ENCODE data around the gene FAM193B. TPM values are rescaled to one million over a fixed set of nuclear protein-coding genes. Genes with fewer than 3 reads are reported as not detected.
A peak's percentile ranks its signal among the peaks of the same experiment; 100 is the strongest.

FAM193B gene
- 28.1 TPM for total RNA-seq

DNA sequence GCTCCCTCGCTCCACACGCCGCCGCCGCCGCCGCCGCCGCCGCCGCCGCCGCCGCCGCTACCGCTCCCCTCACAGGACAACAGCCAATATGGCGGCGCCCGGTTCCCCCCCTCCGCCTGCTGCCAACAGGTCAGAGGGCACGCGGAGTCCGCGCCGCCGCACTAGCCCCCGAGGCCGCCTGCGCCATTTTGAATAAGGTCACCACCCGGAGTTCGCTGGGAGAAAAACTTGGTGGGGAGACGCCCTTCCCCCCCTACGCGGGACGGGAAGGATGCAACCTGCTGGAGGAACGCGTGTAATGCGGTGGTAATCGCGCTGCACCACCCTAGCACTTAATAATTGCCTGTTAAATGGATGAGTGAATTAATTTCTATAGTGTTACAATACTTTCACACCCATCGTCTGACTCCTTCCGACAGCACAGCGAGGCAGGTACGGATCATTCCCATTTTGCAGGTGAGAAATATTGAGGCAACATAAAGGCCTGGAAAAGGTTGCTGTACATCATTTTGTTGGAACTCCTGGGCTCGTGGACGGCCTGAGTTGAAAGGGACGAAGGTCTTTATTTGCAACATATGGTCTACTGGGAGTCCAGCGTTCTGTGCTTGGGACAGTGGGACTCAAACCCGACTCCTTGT is at the start of gene FAM193B:
FAM193B (minus strand) TSS at position 90 of the 638 bp plus-strand sequence. CDS start 105 bp downstream, outside the sequence.
- peak; percentile 96 for DNase-seq

DNA sequence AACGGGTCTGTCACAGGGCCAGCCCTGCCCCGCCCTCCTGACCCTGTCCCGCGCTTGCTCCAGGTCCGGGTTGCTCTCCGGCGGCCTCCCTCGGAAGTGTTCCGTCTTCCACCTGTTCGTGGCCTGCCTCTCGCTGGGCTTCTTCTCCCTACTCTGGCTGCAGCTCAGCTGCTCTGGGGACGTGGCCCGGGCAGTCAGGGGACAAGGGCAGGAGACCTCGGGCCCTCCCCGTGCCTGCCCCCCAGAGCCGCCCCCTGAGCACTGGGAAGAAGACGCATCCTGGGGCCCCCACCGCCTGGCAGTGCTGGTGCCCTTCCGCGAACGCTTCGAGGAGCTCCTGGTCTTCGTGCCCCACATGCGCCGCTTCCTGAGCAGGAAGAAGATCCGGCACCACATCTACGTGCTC is 49.8 kb upstream of the FAM193B start:
- DNase-seq: no peak

DNA sequence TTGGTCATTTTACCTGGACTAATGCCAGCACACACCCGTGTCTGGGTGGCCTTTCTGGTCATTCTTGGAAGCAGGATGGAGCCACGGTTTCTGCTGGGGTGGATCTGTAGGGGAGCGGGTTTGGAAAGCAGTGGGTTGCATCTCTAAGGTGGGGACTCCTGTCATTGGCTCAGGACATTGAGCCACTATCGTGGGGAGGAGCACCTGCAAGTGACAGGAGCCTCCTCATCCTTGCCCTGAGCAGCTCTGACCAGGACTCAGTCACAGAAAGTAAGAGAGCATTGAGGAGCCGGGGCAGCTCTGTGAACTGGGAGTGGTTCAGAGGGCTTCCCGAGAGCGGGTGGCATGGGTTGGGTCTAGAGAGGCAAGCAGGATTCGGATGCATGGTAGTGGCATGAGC is 49.3 kb upstream of the FAM193B start:
- DNase-seq: no peak

DNA sequence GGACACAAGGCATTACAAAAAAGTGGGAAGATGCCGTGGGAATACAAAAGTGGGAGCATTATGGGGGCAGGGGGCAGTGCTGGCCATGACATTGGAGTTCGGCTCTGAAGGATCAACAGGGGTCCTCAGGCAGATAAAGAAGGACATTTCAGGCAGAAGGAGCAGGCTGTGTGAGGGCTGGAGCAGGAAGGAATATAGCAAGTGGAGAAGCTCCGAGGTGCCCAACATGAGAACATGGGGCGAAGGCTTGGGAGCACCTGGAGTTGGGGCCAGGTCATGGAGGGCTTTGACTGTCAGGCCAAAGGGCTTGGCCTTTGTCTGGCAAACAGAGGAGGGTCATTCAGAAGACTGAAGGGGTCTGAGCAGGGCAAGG is 48.1 kb upstream of the FAM193B start:
- no peak for DNase-seq

DNA sequence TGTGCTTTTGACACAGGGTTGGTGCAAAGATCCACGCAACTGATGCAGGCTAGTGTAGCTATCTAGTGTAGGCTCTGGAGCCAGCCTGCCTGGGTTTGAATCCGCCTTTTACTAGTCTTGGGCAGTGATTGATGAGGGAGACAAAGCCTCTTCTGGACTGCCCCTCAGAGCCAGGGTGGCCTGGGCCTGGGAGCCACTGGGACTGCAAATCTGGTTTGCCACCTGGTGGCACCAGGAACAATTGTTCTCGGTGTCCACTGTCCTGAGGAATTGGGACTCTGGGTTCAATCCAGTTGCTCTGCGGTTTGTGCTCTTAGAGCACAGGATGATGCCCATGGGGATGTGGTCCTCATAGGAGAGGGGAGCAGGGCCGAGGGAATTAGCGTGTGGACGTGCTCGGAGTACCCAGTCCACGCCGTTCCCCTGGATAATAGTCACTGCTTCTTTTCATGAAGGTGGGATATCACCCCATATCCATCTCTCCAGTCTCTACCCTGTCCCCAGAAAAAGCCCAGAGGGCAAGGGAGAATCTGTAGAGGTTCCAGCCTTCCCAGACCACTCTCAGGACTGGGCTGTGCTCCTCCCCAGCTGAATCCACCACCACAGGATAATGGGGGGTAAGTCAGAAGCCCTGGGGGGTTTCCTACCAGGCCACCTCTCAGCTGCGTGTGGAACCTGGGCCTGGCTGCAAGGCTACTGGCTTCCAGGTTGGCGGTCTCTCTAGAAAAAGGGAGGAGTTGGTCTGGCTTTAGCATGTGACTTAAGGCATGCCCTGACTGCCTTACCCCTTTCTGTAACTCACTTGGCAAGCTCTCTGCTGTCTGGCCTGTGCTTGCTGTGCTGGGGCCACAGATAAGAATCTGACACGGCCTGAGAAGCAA is 47.5 kb upstream of the FAM193B start:
- no peak for DNase-seq

DNA sequence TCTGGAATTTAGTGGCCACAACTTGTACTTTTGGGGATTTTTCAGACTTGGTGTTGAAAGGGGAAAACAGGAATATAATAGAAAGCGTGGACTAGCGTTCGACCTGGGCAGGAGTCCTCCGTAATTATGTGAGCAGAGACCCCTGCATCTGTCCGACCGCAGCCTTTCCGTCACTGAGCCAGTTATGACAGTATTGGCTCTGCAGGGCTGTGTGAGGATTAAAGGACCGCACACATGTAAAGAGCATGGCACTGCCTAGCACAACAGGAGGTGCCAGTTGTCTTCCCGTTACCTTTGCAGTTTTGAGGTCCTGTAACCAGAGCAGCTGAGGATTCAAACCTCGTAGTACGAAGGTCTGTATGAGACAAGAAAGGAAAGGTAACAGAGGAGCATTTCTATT is 46.8 kb upstream of the FAM193B start:
- no peak for DNase-seq

DNA sequence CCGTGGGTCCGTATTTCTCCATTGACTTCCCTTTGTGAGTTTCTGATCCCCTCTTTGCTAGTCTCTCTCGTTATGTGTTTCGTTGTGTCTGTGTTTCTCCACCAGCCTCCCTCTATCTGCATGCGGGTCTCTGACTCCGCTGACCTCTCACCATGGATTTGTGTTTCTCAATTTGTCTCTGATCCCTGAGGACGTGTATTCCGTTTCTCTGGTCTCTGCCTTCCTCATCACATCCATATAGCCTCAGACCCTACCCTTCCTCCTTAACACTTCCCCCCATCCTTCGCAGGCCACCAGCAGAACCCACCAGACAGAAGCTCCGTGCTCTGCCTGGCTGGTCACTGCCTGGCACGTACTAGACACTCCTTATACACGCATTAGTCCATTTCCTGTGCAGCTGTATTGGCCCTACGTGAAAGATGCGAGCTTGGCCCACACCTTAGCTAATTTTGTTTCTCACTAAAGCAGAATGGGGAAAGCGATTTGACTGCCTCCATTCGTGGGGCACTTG is 46.2 kb upstream of the FAM193B start:
- DNase-seq: peak; percentile 22

DNA sequence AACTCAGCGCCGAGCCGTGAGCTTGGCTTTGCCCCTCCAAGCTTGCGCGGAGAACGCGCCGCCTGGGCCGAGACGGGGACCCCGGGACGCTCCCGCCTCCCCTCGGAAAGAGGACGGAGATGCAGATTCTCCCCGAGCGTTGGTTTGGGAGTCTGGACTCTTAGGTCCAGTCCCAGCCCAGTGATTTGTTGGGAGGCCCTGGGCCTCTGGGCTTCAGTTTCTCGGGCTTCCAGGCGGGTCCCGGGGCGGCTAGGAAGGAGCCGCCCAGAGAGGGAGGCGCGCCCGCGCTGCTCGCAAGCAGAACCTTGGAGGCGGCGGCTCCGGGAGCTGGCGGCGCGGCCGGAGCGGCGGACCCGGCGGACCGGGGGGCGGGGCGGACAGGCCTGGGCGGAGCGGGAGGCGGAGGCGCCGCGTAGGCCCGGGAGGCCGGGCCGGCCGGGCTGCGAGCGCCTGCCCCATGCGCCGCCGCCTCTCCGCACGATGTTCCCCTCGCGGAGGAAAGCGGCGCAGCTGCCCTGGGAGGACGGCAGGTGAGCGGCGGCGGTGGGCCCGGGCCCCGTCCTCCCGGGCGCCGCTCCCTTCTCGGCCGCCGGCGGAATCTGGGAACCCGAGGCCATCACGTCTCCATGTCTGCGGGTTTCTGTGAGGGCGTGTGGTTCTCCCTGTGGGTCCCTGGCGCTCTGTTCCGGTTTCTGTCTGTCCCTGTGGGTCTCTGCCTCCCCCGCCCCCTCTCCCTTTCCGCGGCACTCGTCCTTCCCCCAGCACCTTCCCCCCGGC is 45.6 kb upstream of the FAM193B start, which contains the start of gene B4GALT7:
B4GALT7 (plus strand) TSS at position 402 of the 777 bp plus-strand sequence; CDS start at position 481, 79 bp downstream.
- peak; percentile 92 for DNase-seq

DNA sequence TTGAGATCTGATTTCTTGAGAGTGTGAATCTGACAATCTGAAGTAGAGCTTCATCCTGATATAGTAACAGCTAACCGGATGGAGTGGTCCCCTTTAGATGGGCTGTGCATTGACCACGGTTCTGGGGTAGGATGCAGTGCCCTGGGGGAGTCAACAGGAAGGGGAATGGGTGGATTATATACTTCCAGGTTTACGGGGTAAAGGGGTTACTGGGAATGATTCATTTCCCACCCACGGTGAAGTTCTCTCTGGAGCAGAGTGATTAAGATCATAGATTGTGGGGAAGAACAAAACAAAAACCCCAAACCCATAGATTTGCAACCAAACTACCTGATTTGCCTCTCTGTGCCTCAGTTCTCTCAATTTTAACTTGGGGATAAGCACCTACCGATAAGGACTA is 44.1 kb upstream of the FAM193B start:
- no peak for DNase-seq

DNA sequence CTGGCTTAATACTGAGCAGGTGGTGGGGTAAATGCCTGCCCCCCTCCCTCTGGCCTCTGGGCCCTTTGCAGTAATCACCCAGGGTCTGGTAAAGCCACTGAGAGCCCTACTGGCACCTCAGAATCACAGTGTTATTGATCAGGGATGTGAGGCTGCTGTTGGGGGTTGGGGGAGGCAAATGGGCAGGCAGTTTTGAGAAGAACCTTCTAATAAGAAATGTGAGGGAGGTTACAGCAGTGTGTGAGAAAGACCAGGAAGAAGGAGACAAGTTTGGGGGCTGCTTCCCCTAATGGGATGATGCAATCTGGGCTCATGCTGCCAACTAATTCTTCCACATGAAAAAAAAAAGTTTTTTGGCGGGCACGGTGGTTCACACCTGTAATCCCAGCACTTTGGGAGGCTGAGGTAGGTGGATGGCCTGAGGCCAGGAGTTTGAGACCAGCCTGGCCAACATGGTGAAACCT is 42.4 kb upstream of the FAM193B start:
- no peak for DNase-seq

DNA sequence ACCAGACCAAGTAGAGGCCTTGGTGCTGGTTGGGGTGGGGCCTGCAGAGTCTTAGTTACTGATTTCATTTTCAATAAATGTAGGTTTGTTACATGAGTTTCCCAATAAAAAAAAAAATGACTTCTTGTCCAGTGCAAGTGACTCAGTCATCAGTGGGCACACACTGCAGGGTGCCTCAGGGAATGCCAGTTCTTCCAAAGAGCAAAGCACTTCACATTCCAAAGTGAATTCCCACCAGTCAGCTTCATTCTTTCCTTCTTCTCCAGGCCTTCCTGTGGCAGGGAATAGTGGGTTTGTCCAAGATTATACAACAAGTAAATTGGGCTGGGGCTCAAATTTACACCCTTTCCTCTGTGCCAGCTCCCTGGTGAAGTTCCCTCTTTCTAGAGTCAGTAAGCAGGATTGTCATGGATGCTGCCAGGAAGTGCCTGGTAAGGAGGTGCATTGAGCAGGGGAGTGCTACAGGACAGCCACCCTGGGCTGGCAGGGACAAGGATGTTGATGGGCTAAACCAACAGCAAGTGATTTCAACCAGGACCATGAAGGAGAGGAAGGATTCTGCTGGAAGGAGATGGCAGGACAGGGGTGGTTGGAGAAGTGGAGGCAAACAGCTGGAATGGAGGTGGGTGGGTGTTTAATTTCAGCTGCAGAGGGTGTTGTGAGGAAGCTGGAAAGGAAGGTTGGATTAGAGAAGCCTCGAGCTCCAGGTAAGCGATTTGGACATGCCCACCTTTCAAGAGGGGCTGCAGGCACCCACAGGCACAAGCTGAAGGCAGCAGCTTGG is 41.8 kb upstream of the FAM193B start:
- no peak for DNase-seq

DNA sequence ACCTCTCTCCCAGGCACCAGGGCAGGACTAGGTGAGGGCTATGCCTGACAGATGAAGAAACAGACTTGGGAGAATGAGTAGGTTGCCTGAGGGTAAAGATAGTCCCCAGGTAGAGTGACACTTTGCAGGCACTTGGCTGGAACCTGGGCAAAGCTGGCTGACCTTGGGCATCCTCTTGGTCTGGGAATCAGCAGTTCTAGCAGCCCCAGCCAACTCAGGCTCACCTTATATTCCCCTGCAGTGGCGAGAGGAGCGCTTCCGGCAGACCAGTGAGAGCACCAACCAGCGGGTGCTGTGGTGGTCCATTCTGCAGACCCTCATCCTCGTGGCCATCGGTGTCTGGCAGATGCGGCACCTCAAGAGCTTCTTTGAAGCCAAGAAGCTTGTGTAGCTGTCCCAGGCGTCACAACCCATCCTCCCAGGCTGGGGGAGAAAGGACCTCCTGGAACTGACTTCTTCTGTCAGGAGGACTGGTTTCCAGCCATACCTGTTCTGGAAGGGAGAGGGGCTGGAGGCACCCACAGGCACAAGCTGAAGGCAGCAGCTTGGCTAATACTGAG is 40.7 kb upstream of the FAM193B start:
- DNase-seq: no peak

DNA sequence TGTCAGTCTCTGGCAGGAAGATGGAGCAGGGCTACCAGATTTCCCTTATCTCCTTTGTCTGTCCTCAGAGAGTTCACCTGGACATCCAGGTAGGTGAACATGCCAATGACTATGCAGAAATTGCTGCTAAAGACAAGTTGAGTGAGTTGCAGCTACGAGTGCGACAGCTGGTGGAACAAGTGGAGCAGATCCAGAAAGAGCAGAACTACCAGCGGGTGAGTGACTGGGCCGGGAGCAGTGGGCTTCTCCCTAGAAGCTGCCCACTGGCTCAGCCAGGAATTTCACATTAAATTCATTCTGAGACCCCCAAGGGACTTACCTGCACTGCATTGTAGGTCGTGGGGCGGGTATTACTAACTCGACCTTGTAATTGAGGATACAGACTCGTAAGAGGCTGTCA is 39.7 kb upstream of the FAM193B start:
- no peak for DNase-seq

DNA sequence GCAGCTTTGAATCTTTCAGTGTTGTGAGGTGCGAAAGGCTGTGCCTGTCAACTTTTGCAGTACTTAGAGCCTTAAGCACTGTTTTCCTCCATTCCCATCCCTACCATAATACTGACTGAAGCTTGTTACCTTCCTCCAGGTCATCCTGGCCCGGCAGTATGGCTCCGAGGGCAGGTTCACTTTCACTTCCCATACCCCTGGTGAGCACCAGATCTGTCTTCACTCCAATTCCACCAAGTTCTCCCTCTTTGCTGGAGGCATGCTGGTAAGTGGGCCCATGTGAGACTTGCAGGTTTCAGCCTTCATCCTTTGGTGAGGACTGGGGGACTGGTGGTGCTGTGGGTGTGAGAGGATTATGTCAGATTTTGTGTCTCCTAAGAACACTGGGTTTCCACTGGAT is 39.1 kb upstream of the FAM193B start:
- no peak for DNase-seq

DNA sequence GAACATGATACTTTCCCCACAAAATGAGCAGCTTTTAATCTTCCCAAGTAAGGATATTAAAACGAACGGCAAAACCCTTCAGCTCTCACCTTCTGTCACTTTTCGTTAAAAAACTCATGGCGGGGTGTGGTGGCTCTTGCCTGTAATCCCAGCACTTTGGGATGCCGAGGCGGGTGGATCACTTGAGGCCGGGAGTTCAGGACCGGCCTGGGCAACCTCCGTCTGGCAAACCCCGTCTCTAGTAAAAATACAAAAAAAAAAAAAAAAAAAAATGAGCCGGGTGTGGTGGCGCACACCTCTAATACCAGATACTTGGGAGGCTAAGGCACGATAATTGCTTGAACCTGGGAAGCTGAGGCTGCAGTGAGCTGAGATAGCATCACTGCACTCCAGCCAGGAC is 38.5 kb upstream of the FAM193B start:
- no peak for DNase-seq

DNA sequence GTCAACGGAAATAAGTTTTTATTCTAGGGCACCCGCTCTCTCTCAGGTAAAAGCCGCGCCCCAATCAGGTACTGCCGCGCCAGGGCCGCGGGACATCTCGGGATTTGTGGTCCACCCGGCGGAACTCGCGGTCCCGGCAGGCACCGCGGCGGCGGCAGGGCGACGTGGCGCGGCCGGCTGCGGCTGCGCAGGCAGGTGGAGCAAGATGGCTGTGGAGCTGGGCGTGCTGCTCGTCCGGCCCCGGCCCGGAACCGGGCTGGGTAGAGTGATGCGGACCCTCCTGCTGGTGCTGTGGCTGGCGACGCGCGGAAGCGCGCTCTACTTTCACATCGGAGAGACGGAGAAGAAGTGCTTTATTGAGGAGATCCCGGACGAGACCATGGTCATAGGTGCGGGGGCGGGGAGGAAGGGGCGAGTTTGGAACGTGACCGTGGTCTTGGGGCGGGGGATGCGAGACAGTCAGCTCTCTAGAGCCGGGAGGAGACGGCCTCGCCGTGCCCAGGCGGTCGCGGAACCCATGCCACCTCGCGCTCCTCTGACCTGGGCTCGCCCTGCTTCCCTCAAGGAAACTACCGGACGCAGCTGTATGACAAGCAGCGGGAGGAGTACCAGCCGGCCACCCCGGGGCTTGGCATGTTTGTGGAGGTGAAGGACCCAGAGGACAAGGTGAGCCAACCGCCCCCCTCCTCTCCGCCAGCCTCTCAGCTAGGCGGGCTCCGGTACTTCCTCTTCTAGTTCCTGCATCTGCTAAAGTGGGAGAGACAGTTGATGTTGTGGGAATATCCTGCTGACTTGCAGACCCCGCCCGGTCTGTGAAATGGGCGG is 37.9 kb upstream of the FAM193B start, which contains the start of gene TMED9:
TMED9 (plus strand) TSS at position 194 of the 825 bp plus-strand sequence; CDS start at position 206, 12 bp downstream.
- peak; percentile 90 for DNase-seq

DNA sequence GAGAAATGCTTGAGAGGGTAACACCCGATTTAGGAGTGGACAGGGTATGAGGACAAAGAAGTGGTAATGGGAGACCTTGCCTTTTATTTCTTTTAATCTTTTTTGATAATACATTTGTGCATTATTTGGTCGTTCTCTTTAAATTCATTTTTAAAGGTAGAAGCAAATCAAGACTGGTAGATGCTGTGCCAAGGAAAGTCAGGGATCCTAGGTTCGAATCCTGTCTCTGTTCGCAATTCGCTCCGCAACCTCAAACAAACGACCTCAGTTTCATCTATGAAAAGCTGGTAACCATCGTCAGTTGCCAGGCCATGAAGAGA is 37.3 kb upstream of the FAM193B start:
- DNase-seq: no peak

DNA sequence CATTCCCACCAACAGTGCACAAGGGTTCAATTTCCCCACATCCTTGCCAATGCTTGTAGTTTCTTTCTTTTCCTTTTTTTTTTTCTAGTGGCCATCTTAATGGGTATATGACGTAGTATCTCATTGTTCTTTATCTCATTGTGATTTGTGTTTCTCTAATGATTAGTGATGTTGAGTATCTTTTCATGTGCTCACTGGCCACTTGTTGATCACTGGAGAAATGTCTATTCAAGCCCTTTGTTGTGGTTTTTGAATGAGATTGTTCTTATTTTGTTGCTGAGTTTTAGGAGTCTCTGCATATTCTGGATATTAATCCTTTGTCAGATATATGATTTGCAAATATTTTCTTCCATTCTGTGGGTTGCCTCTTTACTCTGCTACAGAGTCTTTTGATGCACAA is 36.0 kb upstream of the FAM193B start:
- no peak for DNase-seq

DNA sequence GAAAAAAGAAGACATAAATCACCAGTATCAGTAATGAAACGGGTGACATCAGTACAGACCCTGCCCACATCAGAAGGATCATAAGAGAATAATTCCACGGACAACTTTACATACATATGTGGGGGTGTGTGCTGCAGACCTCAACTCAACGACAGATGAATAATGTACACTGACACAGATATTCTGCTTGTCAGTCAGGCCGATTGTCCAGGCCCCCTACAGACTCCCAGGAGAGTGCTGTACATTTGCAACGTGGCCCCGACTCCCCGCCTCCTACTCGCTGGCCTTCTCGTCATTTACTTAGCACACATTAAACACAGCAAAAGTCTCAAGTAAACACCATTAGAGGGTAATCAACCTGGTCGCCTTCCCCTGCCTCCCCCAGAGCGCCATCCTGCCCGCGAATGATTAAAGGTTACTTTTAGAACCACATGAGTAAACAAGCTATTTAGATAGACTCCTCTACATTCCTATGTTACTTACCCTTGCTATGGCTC is 34.1 kb upstream of the FAM193B start:
- DNase-seq: no peak

DNA sequence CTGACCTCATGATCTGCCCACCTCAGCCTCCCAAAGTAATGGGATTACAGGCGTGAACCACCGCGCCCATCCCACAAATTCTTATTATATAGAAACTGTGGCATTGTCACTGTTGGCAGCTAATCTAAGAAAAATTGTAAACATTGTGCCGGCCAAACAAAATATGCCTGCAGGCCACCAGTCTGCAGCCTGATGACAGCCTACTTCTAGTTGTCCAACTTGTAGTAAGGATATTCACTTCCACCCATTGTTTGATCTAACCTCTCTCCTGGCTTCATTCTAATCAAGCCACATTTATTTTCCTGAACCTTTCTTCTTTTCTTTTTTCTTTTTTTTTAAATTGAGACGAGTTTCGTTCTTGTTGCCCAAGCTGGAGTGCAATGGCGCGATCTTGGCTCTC is 24.0 kb upstream of the FAM193B start:
- DNase-seq: no peak
